Lung (tissue), 12 donors: ENCODE data around the gene DOCK4. TPM values are rescaled to one million over a fixed set of nuclear protein-coding genes. Genes with fewer than 3 reads are reported as not detected.

Experiments used
- ATAC-seq: fragments of 200-7000 bp; cut with Tn5 transposase; one replicate; pipeline ENCODE4 v1.9.1; 2020; ENCODE audit warnings: moderate number of reproducible peaks; ENCODE audit not compliant: insufficient read depth, low FRiP score
- DNase-seq, 3 donors: peaks; one replicate each; pipeline ENCODE4 v3.0.0-alpha.2; 2013 to 2017
- H3K27ac ChIP-seq, 2 donors: one replicate each; pipeline ENCODE4 v1.5.1; 2013; ENCODE audit warnings: mild to moderate bottlenecking in 2 of 2, moderate library complexity in 2 of 2, control low read depth in 1 of 2, inconsistent platforms in 1 of 2, low read depth in 1 of 2, low read length in 1 of 2
- H3K27me3 ChIP-seq, 3 donors: one replicate each; pipeline ENCODE4 v1.5.1; 2013; ENCODE audit warnings: low read length in 2 of 3; ENCODE audit not compliant: control insufficient read depth in 3 of 3, insufficient read depth in 3 of 3
- H3K36me3 ChIP-seq, 4 donors: one replicate each; pipeline ENCODE4 v1.5.1; 2013; ENCODE audit warnings: low read length in 4 of 4, mild to moderate bottlenecking in 1 of 4, moderate library complexity in 1 of 4; ENCODE audit not compliant: control insufficient read depth in 4 of 4, insufficient read depth in 4 of 4
- H3K4me1 ChIP-seq, 5 donors: one replicate each; pipeline ENCODE4 v1.5.1; 2013; ENCODE audit warnings: low read length in 5 of 5, mild to moderate bottlenecking in 2 of 5, moderate library complexity in 1 of 5; ENCODE audit not compliant: control insufficient read depth in 5 of 5, insufficient read depth in 5 of 5
- H3K4me3 ChIP-seq: one replicate; pipeline ENCODE4 v1.5.1; 2013; ENCODE audit warnings: mild to moderate bottlenecking, control low read depth, moderate library complexity
- H3K9ac ChIP-seq, 2 donors: one replicate each; pipeline ENCODE4 v1.5.1; 2013; ENCODE audit warnings: low read length in 2 of 2, control low read depth in 1 of 2; ENCODE audit not compliant: insufficient read depth in 1 of 2
- H3K9me3 ChIP-seq, 4 donors: one replicate each; pipeline ENCODE4 v1.5.1; 2013; ENCODE audit warnings: low read length in 3 of 4, mild to moderate bottlenecking in 1 of 4, moderate library complexity in 1 of 4; ENCODE audit not compliant: control insufficient read depth in 4 of 4, insufficient read depth in 3 of 4
- WGBS, 2 donors: extraction: QIAGEN DNeasy Blood & Tissue Kit; methylation state at CpG; one replicate each; pipeline ENCODE4 v1.1.7; 2013; 5-methylcytosine and 5-hydroxymethylcytosine counted together
- polyA plus RNA-seq, 2 donors: library from polyadenylated mRNA; stranded (reverse); fragments of 200-250 nt; gene quantifications; one replicate each; pipeline ENCODE4 v1.2.1, GENCODE V29; 2013
- total RNA-seq, 2 donors: library from RNA; depleted of rRNA in 1 of 2; stranded (reverse); fragments of >200 nt in 1 of 2; gene quantifications; one replicate each; pipeline ENCODE4 v1.2.1, GENCODE V29; 2014 to 2021
- TF ChIP-seq, protein P1 (sequence below): IDR thresholded peaks from 2 replicates; pipeline ENCODE4 v1.5.1; 2012; ENCODE audit warnings: mild to moderate bottlenecking; ENCODE audit errors: control extremely low read depth, extremely low read depth
- donor health status: control.
- donor health status: control.
- donor health status: Bipolar disorder and iron deficiency.
- donor health status: healthy.
- donor health status: DM: yes; HTN: yes; CAD: no.

DOCK4 gene
- total and polyA plus RNA-seq, 4 donors, result 18.7 to 163 (median 40.3) TPM

DNA sequence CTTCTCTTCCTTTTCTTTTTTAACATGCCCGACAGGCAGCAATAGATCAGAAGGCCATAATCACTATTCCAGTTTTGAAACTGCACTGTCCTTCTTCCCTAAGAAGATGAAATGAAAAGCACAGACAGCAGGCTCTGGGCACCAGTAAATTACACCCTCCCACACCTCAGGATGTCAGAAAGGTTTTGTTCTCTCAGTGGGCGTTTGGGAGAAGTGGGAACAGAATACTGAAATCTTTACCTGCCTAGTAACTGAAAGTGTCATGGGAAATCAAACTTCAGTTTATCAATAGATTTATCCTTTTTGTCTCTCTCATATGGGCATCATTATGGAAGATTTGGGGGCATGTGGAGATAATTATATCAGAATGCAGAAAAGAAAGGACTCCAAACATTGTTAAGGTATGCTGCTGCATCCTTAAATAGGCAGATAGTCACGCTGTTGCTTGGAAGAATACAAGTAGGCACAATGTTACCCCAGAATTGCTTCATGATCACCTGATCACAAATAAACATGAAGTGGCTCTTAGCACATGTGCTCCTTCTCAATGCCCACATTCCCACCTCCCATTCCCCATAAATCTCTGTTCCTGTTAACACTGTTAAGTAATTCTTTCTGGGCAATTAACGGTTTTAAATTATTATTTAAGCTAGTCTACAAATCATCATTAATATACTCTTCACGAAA lies 113.3 kb downstream of the DOCK4 start:
- Histone ChIP-seq H3K9me3 (peaks cover 0 to 2% (median 0%) of the 10 kb centered on the region in 4 donors), H3K27me3 (no peaks in the 10 kb centered on the region), H3K4me3 (no peak overlapping the region), H3K9ac (no peak overlapping the region), H3K36me3 (peaks cover 0 to 2% (median 0%) of the 10 kb centered on the region in 4 donors), H3K27ac (no peak overlapping the region), H3K4me1 (peaks cover 0 to 7% (median 3%) of the 10 kb centered on the region in 5 donors)
- WGBS, 2 donors, result 82 to 87% methylated on average over 5 of the region's 5 CpGs
- DNase-seq (no peak), ATAC-seq (no peak)
- TF ChIP-seq, protein P1, sequence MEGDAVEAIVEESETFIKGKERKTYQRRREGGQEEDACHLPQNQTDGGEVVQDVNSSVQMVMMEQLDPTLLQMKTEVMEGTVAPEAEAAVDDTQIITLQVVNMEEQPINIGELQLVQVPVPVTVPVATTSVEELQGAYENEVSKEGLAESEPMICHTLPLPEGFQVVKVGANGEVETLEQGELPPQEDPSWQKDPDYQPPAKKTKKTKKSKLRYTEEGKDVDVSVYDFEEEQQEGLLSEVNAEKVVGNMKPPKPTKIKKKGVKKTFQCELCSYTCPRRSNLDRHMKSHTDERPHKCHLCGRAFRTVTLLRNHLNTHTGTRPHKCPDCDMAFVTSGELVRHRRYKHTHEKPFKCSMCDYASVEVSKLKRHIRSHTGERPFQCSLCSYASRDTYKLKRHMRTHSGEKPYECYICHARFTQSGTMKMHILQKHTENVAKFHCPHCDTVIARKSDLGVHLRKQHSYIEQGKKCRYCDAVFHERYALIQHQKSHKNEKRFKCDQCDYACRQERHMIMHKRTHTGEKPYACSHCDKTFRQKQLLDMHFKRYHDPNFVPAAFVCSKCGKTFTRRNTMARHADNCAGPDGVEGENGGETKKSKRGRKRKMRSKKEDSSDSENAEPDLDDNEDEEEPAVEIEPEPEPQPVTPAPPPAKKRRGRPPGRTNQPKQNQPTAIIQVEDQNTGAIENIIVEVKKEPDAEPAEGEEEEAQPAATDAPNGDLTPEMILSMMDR, result no peak

DNA sequence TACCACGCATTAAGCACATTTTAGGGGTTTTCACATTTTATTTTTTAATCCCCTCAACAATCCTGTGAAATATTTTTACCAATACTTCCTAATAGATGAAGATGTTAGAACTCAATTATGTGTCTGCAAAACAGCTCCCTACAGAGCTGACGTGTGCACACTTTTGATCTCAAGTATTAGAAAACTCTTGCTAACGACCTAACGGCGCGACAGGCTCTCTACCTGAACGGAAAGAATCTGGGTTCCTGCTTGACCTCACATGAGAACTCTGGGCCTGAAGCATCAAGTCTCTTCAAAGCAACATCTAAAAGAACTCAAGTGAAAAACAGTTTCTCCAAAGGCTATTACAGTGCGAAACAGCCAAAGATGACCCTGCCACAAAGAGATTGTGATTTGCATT lies 113.9 kb downstream of the DOCK4 start:
- TF ChIP-seq, protein P1, result no peak
- Histone ChIP-seq H3K4me3 (no peak overlapping the region), H3K27me3 (no peaks in the 10 kb centered on the region), H3K27ac (no peak overlapping the region), H3K9ac (no peak overlapping the region), H3K9me3 (peaks cover 0 to 2% (median 0%) of the 10 kb centered on the region in 4 donors), H3K36me3 (peaks cover 0 to 2% (median 0%) of the 10 kb centered on the region in 4 donors), H3K4me1 (peaks cover 0 to 8% (median 3%) of the 10 kb centered on the region in 5 donors)
- DNase-seq (no peak), ATAC-seq (no peak)
- WGBS, 2 donors, result 66 to 74% methylated on average over 8 of the region's 8 CpGs

DNA sequence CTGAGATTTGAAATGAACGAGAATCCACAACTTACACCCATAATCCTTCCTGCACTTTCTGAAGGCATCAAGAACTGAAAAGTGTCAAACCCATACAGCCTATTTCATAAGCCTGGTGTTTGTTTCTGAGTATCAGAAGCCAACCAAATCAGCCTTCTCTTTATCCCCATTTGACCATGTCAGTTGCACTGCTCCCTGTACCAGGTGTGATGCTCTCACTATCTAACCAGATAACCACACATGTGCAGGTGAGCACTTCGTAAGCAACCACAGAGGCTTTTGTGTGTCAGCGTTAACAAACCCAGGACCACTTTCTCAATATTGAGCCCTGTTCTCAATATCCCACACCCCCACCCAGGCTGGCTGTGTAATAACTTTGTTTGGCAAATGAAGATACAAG lies 114.4 kb downstream of the DOCK4 start:
- Histone ChIP-seq H3K27me3 (no peaks in the 10 kb centered on the region), H3K4me1 (peaks cover 0 to 8% (median 3%) of the 10 kb centered on the region in 5 donors), H3K9ac (no peak overlapping the region), H3K9me3 (peaks cover 0 to 2% (median 0%) of the 10 kb centered on the region in 4 donors), H3K4me3 (no peak overlapping the region), H3K36me3 (peaks cover 0 to 2% (median 0%) of the 10 kb centered on the region in 4 donors), H3K27ac (no peak overlapping the region)
- no peak for ATAC-seq
- 91 to 95% methylated on average over 3 of the region's 3 CpGs for WGBS, 2 donors
- no peak for DNase-seq
- TF ChIP-seq, protein P1, result no peak
